Thymus (tissue), 14 donors: Measurements from ENCODE around the gene SMAD9. TPM values are rescaled to one million over a fixed set of nuclear protein-coding genes. Genes with fewer than 3 reads are reported as not detected.

Source experiments
- DNase-seq, 9 donors: peaks; one replicate each; pipeline ENCODE4 v3.0.0-alpha.2; 2013; ENCODE audit warnings: low spot score in 9 of 9, low read depth in 6 of 9, missing footprints in 1 of 9
- H3K27ac ChIP-seq, 2 donors: one replicate each; pipeline ENCODE4 v1.5.1; 2013; ENCODE audit warnings: control low read depth in 1 of 2, low read depth in 1 of 2, low read length in 1 of 2, mild to moderate bottlenecking in 1 of 2, moderate library complexity in 1 of 2
- H3K27me3 ChIP-seq, 2 donors: one replicate each; pipeline ENCODE4 v1.5.1; 2013; ENCODE audit warnings: low read length in 1 of 2; ENCODE audit not compliant: control insufficient read depth in 2 of 2, insufficient read depth in 1 of 2
- H3K36me3 ChIP-seq, 2 donors: one replicate each; pipeline ENCODE4 v1.5.1; 2013; ENCODE audit warnings: low read length in 1 of 2, mild to moderate bottlenecking in 1 of 2, moderate library complexity in 1 of 2; ENCODE audit not compliant: control insufficient read depth in 2 of 2, insufficient read depth in 2 of 2
- H3K4me1 ChIP-seq, 2 donors: one replicate each; pipeline ENCODE4 v1.5.1; 2013; ENCODE audit warnings: low read length in 2 of 2; ENCODE audit not compliant: control insufficient read depth in 2 of 2, insufficient read depth in 2 of 2
- H3K4me3 ChIP-seq, 2 donors: one replicate each; pipeline ENCODE4 v1.5.1; 2013; ENCODE audit warnings: low read length in 2 of 2, control low read depth in 1 of 2, mild to moderate bottlenecking in 1 of 2
- H3K9me3 ChIP-seq, 2 donors: one replicate each; pipeline ENCODE4 v1.5.1; 2013; ENCODE audit warnings: low read length in 1 of 2, mild to moderate bottlenecking in 1 of 2; ENCODE audit not compliant: control insufficient read depth in 2 of 2, insufficient read depth in 1 of 2
- WGBS: extraction: QIAGEN DNeasy Blood & Tissue Kit; methylation state at CpG from one replicate; pipeline ENCODE4 v1.1.7; 2013; 5-methylcytosine and 5-hydroxymethylcytosine counted together
- long read RNA-seq, 10 donors: transcript quantifications; one replicate each; lab custom pipeline, GENCODE V29; 2026
- polyA plus RNA-seq: library from polyadenylated mRNA; stranded (reverse); fragments of 200-250 nt; gene quantifications from one replicate; pipeline ENCODE4 v1.2.3, GENCODE V29; 2013
- total RNA-seq: library from RNA; stranded (reverse); fragments of 120-200 nt; gene quantifications from one replicate; pipeline ENCODE4 v1.2.4, GENCODE V29; 2013
- donor health status: healthy.

The SMAD9 gene
- 0.52 TPM for total RNA-seq
- 1.9 TPM for polyA plus RNA-seq
- long read RNA-seq, donor 1, result 0 reads
- long read RNA-seq, donor 2, result 0 reads
- long read RNA-seq, donor 3, partial matches to known transcripts, result 205 of 254 reads
- long read RNA-seq, donor 3, other reads (novel, unspliced or antisense), result 49 of 254 reads
- long read RNA-seq, donor 4, partial matches to known transcripts, result 128 of 148 reads
- long read RNA-seq, donor 4, other reads (novel, unspliced or antisense), result 20 of 148 reads
- long read RNA-seq, donor 5, result 0 reads
- long read RNA-seq, donor 6, full-length matches to known transcripts, result 1 of 1 reads
- long read RNA-seq, donor 6, partial matches to known transcripts, result 0 of 1 reads
- long read RNA-seq, donor 6, other reads (novel, unspliced or antisense), result 0 of 1 reads
- long read RNA-seq, donor 7, result 0 reads
- long read RNA-seq, donor 8, result 0 reads
- long read RNA-seq, donor 9, result 0 reads
- long read RNA-seq, donor 10, full-length matches to known transcripts, result 3 of 3 reads
- long read RNA-seq, donor 10, partial matches to known transcripts, result 0 of 3 reads
- long read RNA-seq, donor 10, other reads (novel, unspliced or antisense), result 0 of 3 reads

GRCh38 chr13:36919833-36920615, at the start of gene SMAD9:
Gene SMAD9, minus strand, starts transcription at chr13:36920238. Its CDS starts 40,549 bp downstream, at chr13:36879689.
- no peak within 1 kb of the TSS for H3K27ac ChIP-seq
- H3K36me3 ChIP-seq, result no peaks in the 10 kb centered on the region
- peaks cover 31 to 68% of the 10 kb centered on the region in 2 donors for H3K27me3 ChIP-seq
- DNase-seq, result peak in 1 of 9 donors; percentile 6
- no peaks in the 10 kb centered on the region for H3K9me3 ChIP-seq
- H3K4me3 ChIP-seq, result peak within 1 kb of the TSS; percentile 29 to 44
- 2% methylated on average over 102 of the region's 104 CpGs for WGBS
- H3K4me1 ChIP-seq, result peaks cover 0 to 6% of the 10 kb centered on the region in 2 donors

DNA sequence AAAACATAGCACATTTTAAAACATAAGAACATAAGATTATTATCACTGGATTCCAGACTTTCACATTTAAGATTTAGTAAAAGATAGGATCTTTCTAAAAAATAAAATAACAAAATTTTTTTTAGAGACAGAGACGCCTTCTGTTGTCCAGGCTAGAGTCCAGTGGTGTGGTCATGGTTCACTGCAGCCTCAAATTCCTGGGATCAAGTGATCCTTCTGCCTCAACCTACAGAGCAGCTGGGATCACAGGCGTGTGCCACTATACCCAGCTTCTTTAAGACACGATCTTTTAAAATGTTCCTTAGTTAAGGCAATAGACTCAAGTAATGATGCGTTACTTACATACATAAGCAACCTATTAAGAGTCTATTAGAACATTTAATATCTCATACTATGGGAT, 46.4 kb upstream of the SMAD9 start:
- no peak for DNase-seq
- 98% methylated on average over 4 of the region's 4 CpGs for WGBS
- no peaks in the 10 kb centered on the region for H3K4me1 ChIP-seq
- no peak overlapping the region for H3K27ac ChIP-seq
- H3K36me3 ChIP-seq, result peaks cover 28 to 39% of the 10 kb centered on the region in 2 donors
- H3K27me3 ChIP-seq, result no peaks in the 10 kb centered on the region
- H3K9me3 ChIP-seq, result no peaks in the 10 kb centered on the region
- no peak overlapping the region for H3K4me3 ChIP-seq

GRCh38 chr13:36965767-36966166, 45.7 kb upstream of the SMAD9 start:
- H3K4me1 ChIP-seq, result no peaks in the 10 kb centered on the region
- H3K9me3 ChIP-seq, result no peaks in the 10 kb centered on the region
- DNase-seq, result no peak
- H3K27ac ChIP-seq, result no peak overlapping the region
- peaks cover 27 to 43% of the 10 kb centered on the region in 2 donors for H3K36me3 ChIP-seq
- H3K27me3 ChIP-seq, result no peaks in the 10 kb centered on the region
- WGBS, result 97% methylated on average over 2 of the region's 2 CpGs
- H3K4me3 ChIP-seq, result no peak overlapping the region

GRCh38 chr13:36959456-36960116, 39.5 kb upstream of the SMAD9 start:
- Histone ChIP-seq H3K4me3 (no peak overlapping the region), H3K9me3 (no peaks in the 10 kb centered on the region), H3K27me3 (no peaks in the 10 kb centered on the region), H3K27ac (no peak overlapping the region), H3K36me3 (peaks cover 19 to 34% of the 10 kb centered on the region in 2 donors), H3K4me1 (no peaks in the 10 kb centered on the region)
- WGBS, result 97% methylated on average over 2 of the region's 2 CpGs
- DNase-seq, result no peak

GRCh38 chr13:36954542-36954941, 34.5 kb upstream of the SMAD9 start:
- DNase-seq, result no peak
- H3K4me3 ChIP-seq, result no peak overlapping the region
- H3K36me3 ChIP-seq, result peaks cover 12 to 25% of the 10 kb centered on the region in 2 donors

DNA sequence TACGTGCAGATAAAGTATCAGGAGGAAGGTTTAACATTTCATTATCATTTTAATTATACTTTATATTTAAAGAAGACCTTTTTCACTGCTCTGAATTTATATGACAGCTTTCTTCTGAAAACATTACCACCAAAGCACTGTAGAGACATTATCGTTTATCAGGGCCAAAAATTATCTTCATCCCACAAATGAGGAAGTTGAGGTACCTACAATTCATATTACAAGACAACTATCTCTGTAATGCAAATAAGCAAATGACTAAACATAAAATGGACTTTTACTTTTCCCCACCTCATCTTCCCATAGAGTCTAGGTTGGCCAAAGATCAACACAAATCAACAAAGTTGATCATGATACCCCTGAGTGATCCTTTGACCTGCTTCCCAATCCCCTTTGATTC, 30.9 kb upstream of the SMAD9 start:
- 86% methylated on average over 2 of the region's 2 CpGs for whole genome bisulfite sequencing
- Histone ChIP-seq H3K27me3 (no peaks in the 10 kb centered on the region), H3K9me3 (no peaks in the 10 kb centered on the region), H3K36me3 (peaks cover 10 to 19% of the 10 kb centered on the region in 2 donors), H3K27ac (no peak overlapping the region), H3K4me3 (no peak overlapping the region), H3K4me1 (no peaks in the 10 kb centered on the region)
- no peak for DNase-seq

More at GRCh38 chr13:36954542-36954941, 34.5 kb upstream of the SMAD9 start:
- H3K27ac ChIP-seq, result no peak overlapping the region
- H3K9me3 ChIP-seq, result no peaks in the 10 kb centered on the region
- H3K4me1 ChIP-seq, result no peaks in the 10 kb centered on the region
- no peaks in the 10 kb centered on the region for H3K27me3 ChIP-seq

GRCh38 chr13:36950330-36950729, 30.3 kb upstream of the SMAD9 start:
- Histone ChIP-seq H3K27me3 (no peaks in the 10 kb centered on the region), H3K36me3 (peaks cover 10 to 19% of the 10 kb centered on the region in 2 donors), H3K4me3 (no peak overlapping the region), H3K9me3 (no peaks in the 10 kb centered on the region), H3K27ac (no peak overlapping the region), H3K4me1 (no peaks in the 10 kb centered on the region)
- DNase-seq, result no peak
- 97% methylated on average over 4 of the region's 4 CpGs for WGBS

DNA sequence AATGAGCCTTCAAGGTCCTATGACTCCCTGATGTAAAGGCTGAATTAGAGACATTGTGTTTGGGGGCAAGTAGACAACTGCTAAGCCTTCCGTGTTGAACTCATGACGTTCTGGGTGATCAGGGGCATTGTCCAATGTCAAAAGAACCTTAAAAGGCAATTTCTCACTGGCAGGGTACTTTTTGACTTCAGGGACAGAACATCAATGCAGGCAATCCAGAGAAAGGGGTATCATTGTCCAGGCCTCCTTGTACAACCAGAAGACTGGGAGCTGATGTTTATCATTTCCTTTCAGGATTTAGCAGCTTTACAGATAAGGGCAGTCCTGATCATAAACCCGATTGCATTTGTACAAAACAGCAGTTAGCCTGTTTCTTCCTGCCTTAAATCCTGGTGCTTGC, 25.0 kb upstream of the SMAD9 start:
- Histone ChIP-seq H3K27me3 (no peaks in the 10 kb centered on the region), H3K9me3 (no peaks in the 10 kb centered on the region), H3K36me3 (peaks cover 3% of the 10 kb centered on the region in 2 donors), H3K4me3 (no peak overlapping the region), H3K27ac (no peak overlapping the region), H3K4me1 (no peaks in the 10 kb centered on the region)
- 56% methylated on average over 3 of the region's 3 CpGs for WGBS
- no peak for DNase-seq
